Right forelimb (tissue), 1 donor: ENCODE data around the gene SLC44A1.

Experiments used
- DNase-seq: peaks from one replicate; pipeline ENCODE4 v3.0.0-alpha.2; 2018

Gene SLC44A1

GRCh38 chr9:105341434-105342146 lies 97.1 kb downstream of the SLC44A1 start:
- DNase-seq, result no peak

GRCh38 chr9:105342147-105342505 lies 97.7 kb downstream of the SLC44A1 start:
- no peak for DNase-seq

DNA sequence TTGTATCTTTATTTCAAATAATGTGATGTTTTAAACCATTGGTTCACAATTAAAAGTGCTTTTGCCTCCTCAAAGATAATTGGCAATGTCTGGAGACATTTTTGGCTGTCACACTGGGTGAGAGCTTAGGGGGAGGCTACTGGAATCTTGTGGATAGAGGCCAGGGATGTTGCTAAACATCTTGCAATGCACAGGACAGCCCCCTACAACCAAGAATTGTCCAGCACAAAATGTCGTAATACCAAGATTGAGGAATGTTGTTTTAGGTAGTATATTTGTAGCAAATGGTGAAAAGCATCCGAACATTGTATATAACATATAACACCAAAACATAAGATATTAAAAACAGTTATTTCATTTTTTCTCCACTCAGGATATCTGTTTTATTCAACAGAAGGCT lies 99.8 kb downstream of the SLC44A1 start:
- DNase-seq, result no peak

DNA sequence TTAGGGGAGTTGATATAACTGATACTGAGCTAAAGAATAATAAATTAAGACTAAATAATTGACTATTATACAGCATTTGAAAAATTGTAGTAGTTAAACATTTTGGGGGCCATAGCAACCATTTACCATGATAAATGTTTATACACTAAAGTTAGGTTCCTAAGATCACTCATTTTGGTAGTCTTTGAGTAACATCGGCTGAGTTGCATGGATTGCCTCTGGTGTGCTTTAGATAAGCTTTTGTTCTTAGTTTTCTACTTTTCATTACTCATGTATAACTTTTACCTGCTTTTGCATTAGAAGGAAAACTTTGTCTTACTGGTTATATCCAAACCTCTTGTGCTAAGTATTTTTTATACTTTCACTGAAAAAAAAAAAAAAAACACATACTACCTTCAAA lies 101.2 kb downstream of the SLC44A1 start:
- no peak for DNase-seq

DNA sequence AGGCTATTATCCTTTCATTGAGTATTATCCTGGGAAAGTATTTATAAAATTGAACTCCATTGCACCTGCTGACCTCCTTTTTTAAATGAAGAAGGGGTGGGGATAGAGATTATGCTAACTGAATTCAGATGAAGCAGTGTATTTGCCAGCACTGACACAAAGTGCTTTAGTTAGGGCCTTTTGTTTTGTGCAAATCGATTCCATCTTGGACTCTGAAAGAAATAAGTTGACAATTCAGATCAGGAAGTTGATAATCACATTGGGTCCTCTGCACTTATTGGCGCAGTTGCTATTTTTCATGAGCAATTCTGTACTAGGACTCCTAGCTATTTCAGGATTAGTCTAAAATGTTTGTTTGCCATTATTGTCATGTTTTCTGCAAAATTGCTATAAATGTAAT lies 101.8 kb downstream of the SLC44A1 start:
- no peak for DNase-seq

- no peak for DNase-seq
Observed at GRCh38 chr9:105354448-105354847, 110.0 kb downstream of the SLC44A1 start.

DNA sequence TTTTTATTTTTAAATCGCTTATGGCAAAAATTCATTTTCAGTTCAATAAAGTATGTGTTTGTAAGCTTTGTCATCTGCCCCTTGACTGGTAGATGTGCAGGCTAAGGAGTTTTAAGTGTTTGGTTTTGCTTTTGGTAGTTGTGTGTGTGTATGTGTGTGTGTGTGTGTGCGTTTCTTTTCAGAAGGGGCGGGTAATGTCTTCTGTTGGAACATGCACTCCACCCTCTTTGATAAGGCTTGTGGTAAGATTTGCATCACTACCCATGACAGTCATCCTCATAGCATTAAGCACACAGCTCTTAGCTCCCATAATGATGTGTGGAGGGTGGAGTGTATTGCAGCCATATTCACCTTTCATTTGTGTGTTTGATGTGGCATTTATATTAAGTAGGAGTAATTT lies 111.3 kb downstream of the SLC44A1 start:
- DNase-seq, result no peak

DNA sequence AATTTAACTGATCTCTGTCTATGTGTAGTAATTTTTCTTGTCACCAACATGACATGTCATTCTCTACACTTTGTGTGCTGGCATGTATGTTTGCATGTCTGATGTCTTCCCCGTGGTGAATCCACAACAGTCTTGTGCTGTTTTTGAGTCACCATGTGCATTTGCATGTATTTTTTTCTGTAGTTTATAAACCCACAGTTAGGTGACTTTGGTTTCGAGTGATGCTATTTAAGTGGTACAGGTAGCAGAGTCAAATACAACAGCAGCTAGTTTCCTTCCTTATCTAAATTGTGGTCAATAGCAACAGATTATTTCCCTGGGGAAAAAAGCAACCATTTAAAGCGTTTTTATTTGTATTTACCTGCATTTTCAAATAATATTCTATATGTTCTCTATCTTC lies 113.5 kb downstream of the SLC44A1 start:
- no peak for DNase-seq

DNA sequence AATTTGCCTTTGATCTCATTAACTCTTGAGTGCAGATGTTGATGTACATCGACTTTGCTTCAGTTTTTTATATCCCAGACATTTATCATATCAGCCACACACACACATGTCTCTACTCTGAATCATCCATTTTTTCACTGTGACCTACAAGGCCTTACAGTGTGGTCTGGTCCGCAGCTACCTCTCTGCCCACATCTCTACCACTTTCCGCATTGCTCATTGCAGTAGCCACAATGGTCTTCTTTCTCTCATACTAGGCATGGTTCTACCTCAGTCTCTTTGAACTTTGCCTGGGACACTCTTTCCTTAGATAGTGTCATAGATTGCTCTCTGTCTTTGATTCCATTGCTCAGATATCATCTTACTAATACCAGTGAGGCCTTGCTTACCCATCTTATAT lies 115.4 kb downstream of the SLC44A1 start:
- no peak for DNase-seq

DNA sequence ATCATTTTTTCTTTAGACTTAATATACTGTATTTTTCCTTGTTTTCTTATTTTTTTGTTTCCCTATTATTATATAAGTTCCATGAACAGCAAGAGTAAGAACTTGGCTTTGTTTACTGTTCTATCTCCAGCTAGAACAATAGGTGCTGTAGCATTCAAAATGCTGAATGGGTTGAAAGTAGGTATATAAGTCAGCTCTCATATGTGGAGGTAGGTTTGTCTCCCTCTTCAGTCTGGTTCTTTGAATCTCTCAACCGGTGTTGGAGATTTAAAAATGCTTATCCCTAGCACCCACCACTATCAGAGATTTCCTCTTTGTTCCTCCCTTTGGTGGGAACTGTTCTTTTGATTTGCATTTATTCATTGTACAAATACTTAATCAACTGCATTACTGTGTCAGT lies 115.9 kb downstream of the SLC44A1 start:
- DNase-seq, result no peak

- no peak for DNase-seq
Observed at GRCh38 chr9:105361873-105362272, 117.4 kb downstream of the SLC44A1 start.

DNA sequence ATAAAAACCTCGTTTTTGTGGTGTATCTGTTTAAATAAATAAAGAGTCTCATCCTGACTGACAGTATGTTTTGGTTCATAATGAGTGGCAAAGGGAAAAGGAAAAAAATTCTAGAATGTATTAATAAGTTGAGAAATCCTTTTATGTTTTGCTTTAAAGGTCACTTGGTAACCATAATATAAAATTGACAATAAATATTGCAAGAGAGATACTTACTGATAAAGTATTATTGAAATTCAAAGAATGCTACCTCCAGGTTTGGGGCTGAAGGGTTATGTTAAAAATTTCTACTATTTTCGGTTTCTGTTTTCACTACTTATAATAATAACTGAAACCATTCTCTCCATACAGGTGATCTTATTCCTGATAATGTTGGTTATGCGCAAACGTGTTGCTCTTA lies 118.0 kb downstream of the SLC44A1 start:
- DNase-seq, result no peak

DNA sequence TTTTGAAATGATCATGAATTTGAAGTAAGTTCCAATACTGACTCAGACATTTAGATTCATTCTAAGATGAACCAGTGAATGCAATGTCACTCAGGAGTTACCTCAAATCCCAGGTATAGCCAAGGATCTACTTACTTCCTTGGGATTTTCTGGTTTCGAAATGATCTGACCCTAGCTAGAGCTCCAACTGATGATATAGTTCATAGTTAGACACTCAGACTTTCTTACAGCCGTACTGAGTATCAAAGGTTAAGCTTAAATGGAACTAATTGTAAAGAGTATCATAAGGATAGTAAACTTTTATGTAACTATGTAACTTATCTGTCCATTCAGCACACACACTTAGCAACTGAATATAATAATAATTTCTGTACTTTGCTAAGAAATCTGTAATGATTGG lies 119.4 kb downstream of the SLC44A1 start:
- DNase-seq, result no peak

GRCh38 chr9:105369911-105370310 lies 125.5 kb downstream of the SLC44A1 start:
- DNase-seq, result no peak

- no peak for DNase-seq
Observed at GRCh38 chr9:105373723-105374122, 129.3 kb downstream of the SLC44A1 start.

- no peak for DNase-seq
Observed at GRCh38 chr9:105375323-105375722, 130.9 kb downstream of the SLC44A1 start.

DNA sequence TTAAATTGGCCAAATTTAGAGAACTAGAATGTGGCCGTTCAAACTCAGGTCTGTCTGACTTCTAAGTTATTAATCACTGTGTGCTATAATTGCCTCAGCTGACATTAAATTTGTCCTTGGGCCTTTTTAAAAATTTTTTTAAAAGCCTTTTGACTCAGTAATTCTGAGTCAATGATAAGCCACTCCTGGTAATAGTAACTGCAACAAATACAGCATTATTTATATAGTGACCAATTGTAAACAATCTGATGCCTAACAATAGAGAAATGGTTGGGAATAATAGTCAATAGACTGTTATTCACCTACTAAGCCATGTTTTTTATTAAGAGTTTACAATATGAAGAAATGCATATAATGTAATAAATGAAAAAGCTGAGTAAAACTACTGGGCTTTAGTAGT lies 132.4 kb downstream of the SLC44A1 start:
- no peak for DNase-seq

- no peak for DNase-seq
Observed at GRCh38 chr9:105385381-105385985, 141.0 kb downstream of the SLC44A1 start.

- no peak for DNase-seq
Observed at GRCh38 chr9:105389796-105390195, 145.3 kb downstream of the SLC44A1 start.

DNA sequence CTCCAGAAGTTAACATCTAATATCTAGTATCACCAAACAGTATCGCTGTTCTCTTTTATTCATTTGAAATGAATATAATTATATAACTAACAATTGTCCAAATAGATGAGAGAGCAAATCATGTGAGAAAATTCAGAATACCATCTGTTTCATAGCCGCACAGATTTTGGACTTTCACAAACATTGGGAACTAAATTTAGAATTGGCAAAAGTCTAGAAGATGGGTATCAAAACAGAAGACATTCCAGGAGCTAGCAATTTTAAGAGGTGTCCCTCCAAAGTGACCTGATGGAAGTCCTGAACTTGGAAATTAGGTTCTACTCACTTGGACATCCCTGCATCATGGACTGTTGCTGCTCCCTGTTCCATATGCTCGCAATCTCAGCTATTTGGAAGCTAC lies 146.4 kb downstream of the SLC44A1 start:
- no peak for DNase-seq

DNA sequence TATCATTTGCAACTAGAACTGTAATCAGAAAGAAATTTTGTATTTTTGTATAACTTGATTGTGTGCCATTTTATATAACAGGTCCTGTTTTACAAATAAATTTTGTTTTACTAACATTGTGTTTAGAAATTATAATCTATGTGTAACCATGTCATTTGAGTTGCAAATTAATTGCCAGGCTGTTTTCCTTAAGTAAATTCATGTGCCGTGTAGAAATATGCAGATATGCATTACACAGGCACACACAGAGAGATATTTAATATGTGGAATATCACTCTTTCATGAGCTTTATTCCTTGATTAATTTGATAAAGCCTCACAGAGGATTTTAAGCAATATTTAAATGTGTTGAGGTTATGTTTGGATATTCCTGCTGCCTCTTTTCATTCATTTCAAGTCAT lies 146.8 kb downstream of the SLC44A1 start:
- DNase-seq, result no peak

GRCh38 chr9:105392531-105392930 lies 148.1 kb downstream of the SLC44A1 start:
- no peak for DNase-seq

- DNase-seq, result no peak
Observed at GRCh38 chr9:105393576-105394344, 149.3 kb downstream of the SLC44A1 start.

DNA sequence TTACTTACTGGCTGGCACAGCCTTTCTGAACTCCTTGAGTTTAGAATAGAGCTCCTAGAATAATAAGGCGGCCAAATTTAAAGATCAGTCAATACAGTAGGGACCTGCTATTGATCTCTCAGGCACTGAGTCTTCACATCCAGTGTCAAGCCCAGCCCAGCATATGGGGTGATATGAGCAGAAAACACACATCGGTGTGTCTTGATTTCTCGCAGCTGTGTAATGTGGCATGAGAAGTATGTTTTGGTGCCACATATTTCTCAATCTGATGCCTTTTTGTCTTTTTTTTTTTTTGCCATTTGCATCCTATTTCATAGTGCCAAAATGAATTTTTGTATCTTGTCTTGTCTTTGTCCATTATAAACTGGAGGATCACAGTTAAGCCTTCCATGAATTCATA lies 152.0 kb downstream of the SLC44A1 start:
- DNase-seq, result no peak
